WTC11 (cell line): ENCODE results near the gene RAB17.

ENCODE experiments used
- CREB1 ChIP-seq: sonication (generic); formaldehyde crosslinking; IDR thresholded peaks from 2 replicates; pipeline ENCODE4 v1.8.0; 2023; ENCODE audit warnings: mild to moderate bottlenecking, missing genetic modification reagents
- CREM ChIP-seq: sonication (generic); formaldehyde crosslinking; IDR thresholded peaks from 2 replicates; pipeline ENCODE4 v1.8.1; 2022; ENCODE audit warnings: mild to moderate bottlenecking, missing genetic modification reagents, moderate library complexity
- CTCF ChIP-seq: fragments of 200-600 bp; IDR thresholded peaks from 2 replicates; pipeline ENCODE4 v1.8.0; 2022; ENCODE audit warnings: antibody characterized with exemption
- ETV6 ChIP-seq: sonication (generic); formaldehyde crosslinking; IDR thresholded peaks from 2 replicates; pipeline ENCODE4 v1.8.1; 2022; ENCODE audit warnings: mild to moderate bottlenecking, missing genetic modification reagents
- FOXP4 ChIP-seq: sonication (generic); formaldehyde crosslinking; IDR thresholded peaks from 2 replicates; pipeline ENCODE4 v1.8.0; 2022; ENCODE audit warnings: mild to moderate bottlenecking, missing genetic modification reagents
- HMGXB4 ChIP-seq: sonication (generic); formaldehyde crosslinking; IDR thresholded peaks from 2 replicates; pipeline ENCODE4 v1.8.1; 2023; ENCODE audit warnings: mild to moderate bottlenecking, moderate library complexity, missing genetic modification reagents
- IRF2 ChIP-seq: sonication (generic); formaldehyde crosslinking; IDR thresholded peaks from 2 replicates; pipeline ENCODE4 v1.8.0; 2022; ENCODE audit warnings: low read depth, missing genetic modification reagents, borderline replicate concordance
- NFE2L1 ChIP-seq: sonication (generic); formaldehyde crosslinking; IDR thresholded peaks from 2 replicates; pipeline ENCODE4 v1.8.1; 2023; ENCODE audit warnings: missing genetic modification reagents
- PRDM15 ChIP-seq: sonication (generic); formaldehyde crosslinking; IDR thresholded peaks from 2 replicates; pipeline ENCODE4 v1.8.0; 2022; ENCODE audit warnings: missing genetic modification reagents
- RELA ChIP-seq: sonication (generic); formaldehyde crosslinking; IDR thresholded peaks from 2 replicates; pipeline ENCODE4 v1.8.1; 2022; ENCODE audit warnings: missing genetic modification reagents, mild to moderate bottlenecking, borderline replicate concordance
- SP1 ChIP-seq: sonication (generic); formaldehyde crosslinking; conservative IDR thresholded peaks from 2 replicates; pipeline ENCODE4 v1.8.1; 2022; ENCODE audit warnings: missing genetic modification reagents
- ZNF232 ChIP-seq: sonication (generic); formaldehyde crosslinking; IDR thresholded peaks from 2 replicates; pipeline ENCODE4 v1.8.0; 2022; ENCODE audit warnings: mild to moderate bottlenecking, missing genetic modification reagents
- ZNF263 ChIP-seq: sonication (generic); formaldehyde crosslinking; IDR thresholded peaks from 2 replicates; pipeline ENCODE4 v1.8.1; 2022; ENCODE audit warnings: low read depth, mild to moderate bottlenecking, moderate library complexity, missing genetic modification reagents

GRCh38 chr2:237561221-237561620 is 29.3 kb downstream of the RAB17 start:
- TF ChIP-seq PRDM15 (CRISPR knock-in tag) (no peak), FOXP4 (CRISPR knock-in tag) (no peak), CTCF (no peak), SP1 (no peak), NFE2L1 (CRISPR knock-in tag) (no peak), ETV6 (no peak), CREM (CRISPR knock-in tag) (no peak), HMGXB4 (no peak), ZNF232 (CRISPR knock-in tag) (no peak), CREB1 (no peak), RELA (CRISPR knock-in tag) (no peak), ZNF263 (no peak), IRF2 (CRISPR knock-in tag) (no peak)
